ENCODE results near the gene CSMD2. TPM values are rescaled to one million over a fixed set of nuclear protein-coding genes. Genes with fewer than 3 reads are reported as not detected.

The CSMD2 gene
- total and polyA plus RNA-seq, 2 of the 8 experiments (the other 6 are each of a cell fraction or from before 2014, with no cell fraction given) = 7.0 to 14.7 TPM

- TF ChIP-seq HDAC6 (IDR thresholded peaks at IDR 0.05; ENCODE audit: low read depth, low read length) (no peak), TAF1 (IDR thresholded peaks at IDR 0.05; ENCODE audit: low read depth, low read length) (no peak), TAF7 (optimal IDR thresholded peaks at IDR 0.05; ENCODE audit: borderline replicate concordance, low read depth, low read length) (no peak), HDAC2 (IDR thresholded peaks at IDR 0.05; ENCODE audit: borderline replicate concordance in 1 of 2, low read depth in 2 of 2, low read length in 2 of 2) (no peak)
Measured at GRCh38 chr1:34065498-34065897, 99.5 kb downstream of the CSMD2 start (continued).
